UCSD-AML1 (cell line): ENCODE results near the gene KRTAP5-11.
"Not testable (repeated sequence)": the region's sequence is repeated elsewhere in the genome, so short reads cannot be mapped to it uniquely, and the experiment has no call there.

Experiments
- DNase-seq: peaks from one replicate; lab custom pipeline; 2025; ENCODE audit not compliant: unreplicated experiment; lab: John Stamatoyannopoulos, UW

The KRTAP5-11 gene

DNA sequence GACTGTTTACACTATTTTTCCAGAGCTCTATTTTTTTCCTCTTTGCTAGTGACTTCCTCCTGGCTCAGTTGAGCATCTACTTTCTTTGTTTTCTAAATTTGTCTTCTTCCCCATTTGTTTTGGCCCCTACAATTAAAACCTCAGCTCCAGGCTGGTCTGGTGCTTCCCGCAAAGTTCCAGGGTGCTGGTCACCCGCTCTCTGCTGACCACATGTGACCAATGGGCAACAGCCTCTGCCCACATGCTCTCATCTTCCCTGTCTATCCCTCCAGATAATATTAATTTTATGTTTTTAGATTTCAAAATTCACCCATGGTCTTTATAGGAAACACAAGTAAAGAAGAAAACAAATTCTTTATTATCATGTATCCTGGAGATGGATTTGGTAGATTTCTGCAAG is 294 bp upstream of the KRTAP5-11 start:
- not testable (repeated sequence) for DNase-seq

GRCh38 chr11:71581826-71582225 is 849 bp downstream of the KRTAP5-11 start:
- no peak for DNase-seq

- peak; percentile 24 for DNase-seq
These were observed 2.3 kb downstream of the KRTAP5-11 start for GRCh38 chr11:71580057-71581003.

GRCh38 chr11:71579513-71579912 is 3.2 kb downstream of the KRTAP5-11 start:
- not testable (repeated sequence) for DNase-seq

- no peak for DNase-seq
These were observed 5.1 kb downstream of the KRTAP5-11 start for GRCh38 chr11:71577469-71578004.

GRCh38 chr11:71576688-71577465 is 5.8 kb downstream of the KRTAP5-11 start:
- not testable (repeated sequence) for DNase-seq

GRCh38 chr11:71575723-71576424 is 6.8 kb downstream of the KRTAP5-11 start:
- no peak for DNase-seq

DNA sequence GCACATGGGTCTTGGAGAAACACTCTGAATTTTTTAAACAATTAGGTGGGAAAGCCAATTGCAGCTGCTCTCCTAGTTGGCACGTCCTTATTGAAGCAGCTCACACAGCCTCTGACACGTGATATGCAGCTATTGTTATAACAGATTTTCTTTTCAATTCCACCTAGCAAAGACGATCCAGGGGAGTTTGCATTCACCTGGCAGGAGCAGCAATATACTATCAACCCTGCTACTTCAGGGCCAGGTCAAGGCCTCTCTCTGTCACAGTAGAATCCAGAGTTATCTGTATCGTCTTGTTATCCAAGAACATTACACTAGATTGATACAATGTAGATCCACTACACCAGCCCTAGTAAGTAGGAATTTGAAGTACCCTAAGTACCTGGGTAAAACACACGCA is 8.3 kb downstream of the KRTAP5-11 start:
- DNase-seq = no peak

GRCh38 chr11:71572811-71573210 is 9.9 kb downstream of the KRTAP5-11 start:
- DNase-seq = no peak

DNA sequence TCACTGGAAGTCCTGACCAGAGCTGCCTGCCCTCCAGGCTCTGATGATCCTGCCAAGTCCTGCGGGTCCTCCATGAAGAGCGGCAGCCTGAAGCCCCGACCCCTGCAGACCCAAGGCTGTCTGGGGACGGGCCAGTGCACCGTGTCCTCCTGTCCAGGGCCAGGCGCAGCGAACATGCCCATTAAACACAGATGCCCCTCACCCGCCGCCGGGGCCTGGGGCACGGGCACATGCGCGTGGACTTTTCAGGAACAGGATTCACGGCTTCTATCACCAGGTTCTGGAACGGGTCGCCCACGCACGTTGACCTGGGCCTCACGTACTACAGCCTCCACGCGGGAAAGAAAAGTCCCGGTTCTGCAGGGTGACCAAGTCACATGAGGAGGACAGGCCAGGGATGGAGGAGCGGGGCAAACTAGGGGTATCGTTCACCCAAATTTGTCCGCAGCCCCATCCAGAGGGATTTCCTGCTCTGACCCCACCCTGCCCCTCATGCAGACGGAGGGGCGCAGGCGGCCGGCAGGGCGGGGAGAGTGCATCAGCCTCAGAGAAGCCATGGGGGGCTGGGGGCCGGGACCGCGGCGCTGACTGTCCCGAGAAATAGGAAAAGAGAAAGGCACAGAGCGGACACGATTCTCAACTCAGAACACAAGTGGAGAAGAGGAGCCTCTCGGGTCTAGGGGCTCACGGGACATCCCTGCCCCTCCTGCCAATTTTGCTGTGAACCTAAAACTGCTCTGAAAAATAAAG is 11.4 kb downstream of the KRTAP5-11 start:
- not testable (repeated sequence) for DNase-seq

- no peak for DNase-seq
These were observed 13.8 kb downstream of the KRTAP5-11 start for GRCh38 chr11:71568704-71569349.

DNA sequence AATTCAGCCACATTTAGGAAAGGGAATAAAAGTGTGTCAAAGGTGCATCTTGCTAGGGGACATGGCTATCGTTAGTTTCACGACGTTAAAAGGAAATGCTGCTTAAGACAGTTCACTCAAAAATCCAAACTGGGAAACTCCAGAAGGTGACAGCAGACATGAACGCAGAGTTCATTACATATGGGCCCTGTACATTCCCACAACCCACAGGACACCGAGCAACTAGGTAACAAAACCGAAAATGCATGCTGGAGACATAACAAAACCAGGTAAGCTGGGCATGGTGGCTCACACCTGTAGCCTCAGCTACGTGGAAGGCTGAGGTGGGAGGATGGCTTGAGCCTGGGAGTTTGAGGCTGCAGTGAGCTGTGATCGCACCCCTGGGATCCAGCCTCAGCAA is 15.0 kb downstream of the KRTAP5-11 start:
- not testable (repeated sequence) for DNase-seq

DNA sequence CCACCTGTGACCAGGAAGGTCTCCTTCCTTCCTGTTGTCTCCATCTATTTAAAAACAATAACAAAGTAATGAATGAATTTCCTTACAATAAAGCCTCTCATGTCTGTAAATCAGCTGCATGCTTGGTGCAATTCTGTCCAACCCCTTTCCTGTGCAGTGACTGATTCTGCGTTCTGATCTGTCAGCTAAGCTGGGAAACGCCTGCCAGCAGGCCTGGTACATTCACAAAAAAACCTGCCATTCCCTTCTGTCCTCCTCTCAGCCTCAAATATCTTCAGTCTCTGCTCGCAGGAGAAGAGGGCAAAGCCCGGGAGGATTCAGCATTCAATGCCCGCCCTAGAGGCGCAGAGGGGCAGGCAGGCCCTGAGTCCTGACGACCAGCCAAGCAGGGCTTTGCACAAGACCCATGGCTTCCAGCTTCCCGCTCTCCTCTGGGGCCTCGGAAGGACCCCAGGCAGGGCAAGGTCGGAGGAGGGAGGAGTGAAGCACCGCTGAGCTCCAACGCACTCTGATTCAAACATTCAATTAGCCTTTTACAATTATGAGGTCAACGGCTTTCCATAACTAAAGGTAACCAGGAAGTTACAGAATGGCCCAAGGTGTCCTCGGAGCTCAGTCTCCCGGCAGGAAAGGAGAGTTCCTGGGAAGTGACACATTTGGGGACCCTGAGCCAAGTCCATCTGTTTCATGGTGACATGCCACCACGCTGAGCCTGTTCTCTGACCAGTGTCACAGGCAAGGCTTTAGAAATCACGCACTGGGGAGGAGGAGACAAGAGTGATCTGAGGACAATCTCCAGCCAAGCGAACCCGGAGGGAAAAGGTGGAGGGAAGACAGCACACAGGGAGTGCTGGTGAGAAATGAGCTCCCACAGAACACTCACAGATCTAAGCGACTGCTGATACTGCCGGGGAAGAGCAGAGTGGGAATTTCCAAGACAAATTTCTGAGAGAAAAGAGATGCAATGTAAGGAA is 15.8 kb downstream of the KRTAP5-11 start:
- DNase-seq = not testable (repeated sequence)

DNA sequence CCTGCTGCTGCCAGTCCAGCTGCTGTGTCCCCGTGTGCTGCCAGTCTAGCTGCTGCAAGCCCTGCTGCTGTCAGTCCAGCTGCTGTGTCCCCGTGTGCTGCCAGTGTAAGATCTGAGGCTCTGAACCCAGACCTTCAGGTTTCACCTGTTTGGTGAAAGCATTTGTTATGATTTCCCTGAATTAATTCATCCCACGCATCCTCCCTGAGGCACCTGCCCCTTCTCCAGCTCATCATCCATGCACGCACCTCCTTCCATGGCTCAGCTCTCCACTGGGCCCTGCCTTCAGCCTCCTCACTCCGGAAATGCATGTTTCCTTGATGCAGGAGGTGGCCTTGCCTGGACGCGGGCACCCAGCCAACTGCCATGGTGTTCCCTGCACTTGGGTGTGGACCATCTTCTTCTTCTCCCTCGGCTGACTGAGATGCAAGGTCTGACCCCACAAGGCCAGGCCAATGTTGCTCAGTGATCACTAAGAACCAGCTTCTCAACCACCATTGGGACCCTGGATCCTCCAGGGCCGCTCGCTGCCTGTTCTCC is 16.5 kb downstream of the KRTAP5-11 start:
- DNase-seq = no peak

- no peak for DNase-seq
These were observed 17.4 kb downstream of the KRTAP5-11 start, which contains the start of gene KRTAP5-10 for GRCh38 chr11:71565263-71565662. KRTAP5-10 (plus strand) TSS chr11:71565563; CDS start chr11:71565588, 25 bp downstream.

GRCh38 chr11:71564430-71564829 is 18.2 kb downstream of the KRTAP5-11 start:
- DNase-seq = no peak

DNA sequence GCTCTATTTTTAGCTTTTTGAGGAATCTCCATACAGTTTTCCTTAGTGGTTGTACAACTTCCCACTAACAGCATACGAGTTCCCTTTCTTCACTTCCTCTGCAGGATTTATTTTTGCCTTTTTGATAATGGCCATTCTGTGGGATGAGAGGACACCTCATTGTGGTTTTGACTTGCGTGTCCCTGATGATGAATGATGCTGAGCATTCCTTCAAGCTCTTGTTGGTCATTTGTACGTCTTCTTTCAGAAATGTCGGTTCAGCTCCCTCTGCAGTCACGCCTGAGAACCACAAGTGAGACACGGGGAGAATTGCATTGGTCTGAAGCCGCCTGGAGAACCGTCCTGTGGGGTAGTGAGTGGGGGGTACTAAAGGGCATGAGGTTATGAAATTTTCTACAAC is 19.3 kb downstream of the KRTAP5-11 start:
- peak; percentile 20 for DNase-seq

DNA sequence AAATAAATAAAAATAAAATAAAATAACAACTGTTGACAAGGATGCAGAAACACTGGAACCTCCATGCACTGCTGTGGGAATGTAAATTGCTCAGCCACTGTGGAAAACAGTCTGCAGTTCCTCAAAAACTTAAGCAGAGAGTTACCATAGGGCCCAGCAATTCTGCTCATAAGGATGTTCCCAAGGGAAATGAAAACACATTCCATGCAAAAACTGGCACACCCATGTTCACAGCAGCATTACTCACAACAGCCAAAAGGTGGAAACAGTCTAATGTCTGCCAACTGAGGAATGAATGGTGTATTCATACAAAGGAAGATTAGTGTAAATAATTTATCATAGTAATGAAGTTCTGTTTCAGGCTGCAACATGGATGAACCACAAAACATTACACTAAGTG is 20.6 kb downstream of the KRTAP5-11 start:
- DNase-seq = no peak
